Measurements from ENCODE around the gene PTTG1.

DNA sequence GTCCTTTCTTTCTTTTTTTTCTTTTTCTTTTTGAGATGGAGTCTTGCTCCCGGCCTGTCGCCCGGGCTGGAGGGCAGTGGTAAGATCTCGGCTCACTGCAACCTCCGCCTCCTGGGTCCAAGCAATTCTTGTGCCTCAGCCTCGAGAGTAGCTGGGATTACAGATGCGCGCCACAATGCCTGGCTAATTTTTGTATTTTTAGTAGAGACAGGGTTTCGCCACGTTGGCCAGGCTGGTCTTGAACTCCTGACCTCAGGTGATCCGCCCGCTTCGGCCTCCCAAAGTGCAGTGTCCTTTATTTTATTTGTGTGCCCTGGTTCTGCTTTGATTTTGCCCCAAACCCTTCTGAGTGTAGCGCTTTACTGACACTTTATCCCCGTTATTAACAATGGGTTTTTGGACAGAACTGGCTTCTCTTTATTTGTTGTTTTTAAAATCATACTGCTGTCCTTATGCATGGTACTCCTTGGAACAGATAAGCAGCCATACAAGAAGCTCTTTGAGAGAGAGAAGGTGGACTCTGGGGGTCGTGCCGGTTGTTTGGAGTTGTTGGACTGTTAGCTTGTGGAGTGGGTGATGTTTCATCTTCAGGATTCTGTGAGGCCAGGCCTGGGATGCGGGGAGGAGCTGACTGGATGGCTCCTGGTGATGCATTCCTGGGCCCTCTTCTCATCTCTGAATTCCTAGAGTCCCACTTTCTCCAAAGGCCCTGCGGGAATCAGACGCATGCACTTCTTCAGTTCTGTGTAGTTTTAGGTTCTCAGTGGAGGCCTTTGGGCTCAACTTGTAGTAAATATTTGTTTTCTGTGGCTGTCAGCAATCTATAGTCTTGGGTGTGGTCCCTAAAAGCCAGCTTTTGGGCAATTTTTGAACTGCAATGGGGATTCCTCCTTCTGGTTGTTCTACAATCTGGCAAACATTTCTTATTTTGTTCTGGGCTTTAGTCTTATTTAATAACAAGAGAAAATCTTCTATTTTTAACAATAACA, 47.8 kb downstream of the PTTG1 start:
- TF ChIP-seq CTCF (IDR thresholded peaks at IDR 0.05): no peak
- TF ChIP-seq EZH2 (IDR thresholded peaks at IDR 0.05): no peak

Measured in neural progenitor cell (in vitro differentiated cells).